NB4 (cell line): ENCODE results near the gene CHST13.
A peak's percentile ranks its signal among the peaks of the same experiment; 100 is the strongest.

Experiments
- DNase-seq: peaks from one replicate; pipeline ENCODE4 v3.0.0; 2010; ENCODE audit warnings: low read depth
- H3K4me3 ChIP-seq: one replicate; pipeline ENCODE4 v1.5.1; 2011; ENCODE audit warnings: mild to moderate bottlenecking, low read depth, low read length, moderate library complexity
- CTCF ChIP-seq: IDR thresholded peaks from one replicate; pipeline ENCODE4 v1.5.1; 2012; ENCODE audit warnings: low read depth, low read length
- MYC ChIP-seq: IDR thresholded peaks from 2 replicates; pipeline ENCODE4 v1.6.1; 2011; ENCODE audit warnings: low read depth, low read length
- POLR2A ChIP-seq: IDR thresholded peaks from 2 replicates; pipeline ENCODE4 v1.6.1; 2011; ENCODE audit warnings: mild to moderate bottlenecking; ENCODE audit not compliant: insufficient read length; ENCODE audit errors: extremely low read depth
- TF ChIP-seq, protein P1 (sequence below): IDR thresholded peaks from 2 replicates; pipeline ENCODE4 v1.6.1; 2011; ENCODE audit warnings: low read depth, low read length

The CHST13 gene

DNA sequence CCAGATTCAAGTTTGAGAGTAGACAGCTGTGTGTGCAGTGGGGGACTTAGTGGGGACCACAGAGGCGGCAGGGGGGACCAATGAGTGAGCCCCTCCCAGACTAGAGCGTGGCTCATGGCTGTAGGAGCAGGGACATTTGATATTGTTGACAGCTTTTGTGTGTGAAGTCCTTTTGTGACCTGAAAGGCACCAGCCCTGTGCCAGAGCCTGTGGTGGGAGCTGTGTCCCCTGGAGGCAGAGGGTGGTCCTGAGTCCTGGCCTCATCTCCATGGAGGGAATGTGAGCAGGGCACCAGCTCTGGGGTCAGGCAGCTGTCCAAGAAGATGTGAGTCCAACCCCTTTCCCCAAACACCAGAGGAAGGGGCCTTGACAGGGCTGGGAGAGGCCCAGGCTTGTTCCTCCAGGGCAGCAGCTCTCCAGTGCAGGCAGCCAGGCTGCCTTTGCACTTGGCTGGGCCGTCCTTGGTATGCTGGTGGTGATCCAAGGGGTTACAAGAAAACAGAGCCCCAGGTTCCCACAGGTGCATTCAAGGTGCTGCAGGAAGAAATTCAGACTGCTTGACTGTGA lies 44.9 kb downstream of the CHST13 start:
- no peak for DNase-seq
- TF ChIP-seq MYC (no peak), POLR2A (no peak), CTCF (no peak)
- TF ChIP-seq, protein P1, sequence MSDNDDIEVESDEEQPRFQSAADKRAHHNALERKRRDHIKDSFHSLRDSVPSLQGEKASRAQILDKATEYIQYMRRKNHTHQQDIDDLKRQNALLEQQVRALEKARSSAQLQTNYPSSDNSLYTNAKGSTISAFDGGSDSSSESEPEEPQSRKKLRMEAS = no peak
- H3K4me3 ChIP-seq = no peak overlapping the region

DNA sequence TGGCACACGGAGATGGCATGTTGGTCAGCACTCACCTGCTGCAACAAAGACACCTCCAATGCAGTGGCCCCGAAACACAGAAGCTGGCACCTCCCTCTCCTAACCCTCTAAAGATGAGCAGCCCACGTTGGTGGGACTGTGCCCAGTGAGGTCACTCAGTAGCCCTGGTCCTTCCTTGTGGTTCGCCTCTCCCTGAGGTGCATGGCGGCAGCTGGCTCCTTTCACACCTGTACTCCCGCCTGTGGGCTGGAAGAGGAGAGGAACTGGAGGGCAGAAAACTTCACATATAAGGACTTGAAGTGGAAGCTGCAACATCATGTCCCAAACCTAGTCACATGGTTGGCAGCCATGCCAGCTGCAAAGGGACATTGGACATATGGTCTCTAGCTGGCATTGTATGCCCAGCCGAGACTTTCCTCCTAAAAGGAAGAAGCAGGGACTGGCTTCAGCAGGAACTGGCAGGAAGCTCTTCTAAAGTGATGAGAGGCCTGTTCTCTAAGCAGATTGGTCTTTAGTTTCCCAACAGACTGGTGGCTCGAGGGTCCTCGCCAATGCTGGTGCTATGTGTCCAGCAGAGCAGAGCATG lies 45.5 kb downstream of the CHST13 start:
- no peak for DNase-seq
- TF ChIP-seq, protein P1 = no peak
- no peak for TF ChIP-seq CTCF
- no peak for TF ChIP-seq MYC
- no peak for TF ChIP-seq POLR2A

DNA sequence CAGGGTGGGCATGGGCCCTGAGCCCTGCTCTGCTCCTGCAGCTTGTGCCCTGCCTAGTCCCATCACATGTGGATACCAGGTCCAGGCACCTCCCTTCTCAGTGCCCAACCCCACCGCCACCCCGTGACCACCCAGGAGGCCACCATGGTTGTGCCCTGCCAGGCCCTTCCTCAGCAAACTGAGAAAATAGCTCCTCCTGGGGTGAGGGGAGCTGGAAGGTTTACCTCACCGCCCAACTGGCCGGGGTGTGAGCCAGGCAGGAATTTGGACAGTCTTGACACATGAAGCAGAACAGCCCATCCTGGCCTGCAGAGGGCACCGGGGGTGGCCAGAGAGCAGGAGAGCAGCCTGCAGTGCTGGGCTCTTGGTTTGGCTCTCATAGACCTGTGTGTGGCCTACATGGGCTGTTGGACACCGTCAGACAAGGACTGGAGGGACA lies 46.2 kb downstream of the CHST13 start:
- no peak overlapping the region for H3K4me3 ChIP-seq
- no peak for TF ChIP-seq CTCF
- no peak for TF ChIP-seq MYC
- no peak for TF ChIP-seq POLR2A
- TF ChIP-seq, protein P1 = no peak
- no peak for DNase-seq

More for the DNA sequence above, 45.5 kb downstream of the CHST13 start:
- no peak overlapping the region for H3K4me3 ChIP-seq

- H3K4me3 ChIP-seq = no peak overlapping the region
- no peak for TF ChIP-seq POLR2A
- TF ChIP-seq CTCF = no peak
- TF ChIP-seq MYC = no peak
- TF ChIP-seq, protein P1 = no peak
- DNase-seq = no peak
Observed at GRCh38 chr3:126571078-126571477, 47.1 kb downstream of the CHST13 start.

DNA sequence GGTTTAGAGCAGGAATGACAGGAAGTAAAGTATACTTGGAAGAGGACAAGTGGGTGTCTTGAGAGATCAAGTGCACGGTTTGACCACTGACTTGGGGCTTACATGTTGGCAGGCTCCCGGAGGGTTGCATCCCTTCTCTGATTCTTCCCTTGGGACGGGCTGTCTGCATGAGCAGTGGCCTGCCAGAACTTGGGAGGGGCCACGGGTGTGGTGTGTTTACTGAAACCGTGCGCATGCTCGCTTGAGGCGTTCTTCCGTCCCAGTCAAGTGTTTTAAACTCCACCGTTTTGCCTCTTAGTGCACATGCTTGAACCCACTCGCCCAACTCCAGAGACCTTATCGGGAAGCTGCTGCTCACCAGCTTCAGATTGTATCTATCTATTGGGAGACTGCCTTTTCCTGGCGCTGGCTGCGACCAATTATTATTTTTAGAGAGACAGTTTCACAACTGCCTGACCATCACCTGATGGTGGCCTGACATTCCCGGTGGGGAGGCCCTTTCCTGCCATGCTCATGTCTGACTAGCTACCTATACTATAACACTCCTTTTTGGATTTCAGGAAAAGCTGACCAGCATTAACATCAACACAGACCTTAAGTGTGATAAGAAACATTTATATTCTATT lies 49.6 kb downstream of the CHST13 start:
- TF ChIP-seq, protein P1 = no peak
- no peak for TF ChIP-seq MYC
- no peak for TF ChIP-seq CTCF
- TF ChIP-seq POLR2A = no peak

More for the DNA sequence above, 49.6 kb downstream of the CHST13 start:
- peak overlapping the region; percentile 11 for H3K4me3 ChIP-seq
- DNase-seq = peak; percentile 64
